ENCODE measurements around the gene ARFGAP1.
"Not testable (repeated sequence)": the region's sequence is repeated elsewhere in the genome, so short reads cannot be mapped to it uniquely, and the experiment has no call there.

ARFGAP1 gene

DNA sequence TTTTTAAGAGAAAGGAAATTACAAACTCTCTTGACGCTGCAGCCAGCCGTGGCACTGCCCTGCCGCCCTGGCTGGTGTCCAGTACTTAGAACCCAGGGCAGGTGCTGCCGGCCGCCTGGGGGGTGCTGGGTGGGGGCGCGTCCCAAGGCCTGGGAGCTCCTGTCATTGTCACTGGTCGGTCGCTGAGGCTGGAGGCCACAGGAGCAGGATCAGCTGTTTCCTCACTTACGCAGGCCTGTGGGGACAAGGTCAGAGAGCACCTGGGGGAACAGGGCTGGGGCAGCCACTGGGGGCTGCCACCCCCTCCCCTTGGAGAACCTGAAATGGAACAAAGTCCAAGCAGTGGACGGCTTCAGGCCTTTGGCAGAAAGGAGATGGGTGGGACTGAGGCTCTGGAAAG, 31.3 kb upstream of the ARFGAP1 start:
- DNase-seq (ENCODE audit: low spot score), result no peak

DNA sequence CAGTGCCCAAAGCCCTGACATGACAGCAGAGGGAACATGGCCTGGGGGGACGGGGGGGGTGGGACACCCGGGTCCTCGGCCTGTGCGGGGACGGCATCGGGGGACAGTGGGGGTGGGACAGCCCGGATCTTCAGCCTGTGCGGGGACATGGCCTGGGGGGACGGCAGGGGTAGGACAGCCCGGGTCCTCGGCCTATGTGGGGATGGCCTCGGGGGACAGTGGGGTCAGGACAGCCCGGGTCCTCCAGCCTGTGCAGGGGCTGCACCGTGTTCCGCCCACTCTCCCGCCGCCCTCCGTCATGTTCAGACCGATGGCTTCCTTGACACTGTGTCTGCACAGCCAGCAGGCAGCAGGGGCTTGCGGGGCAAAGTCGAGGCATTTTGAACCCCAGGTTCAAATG, 29.9 kb upstream of the ARFGAP1 start:
- DNase-seq (ENCODE audit: low spot score), result no peak

DNA sequence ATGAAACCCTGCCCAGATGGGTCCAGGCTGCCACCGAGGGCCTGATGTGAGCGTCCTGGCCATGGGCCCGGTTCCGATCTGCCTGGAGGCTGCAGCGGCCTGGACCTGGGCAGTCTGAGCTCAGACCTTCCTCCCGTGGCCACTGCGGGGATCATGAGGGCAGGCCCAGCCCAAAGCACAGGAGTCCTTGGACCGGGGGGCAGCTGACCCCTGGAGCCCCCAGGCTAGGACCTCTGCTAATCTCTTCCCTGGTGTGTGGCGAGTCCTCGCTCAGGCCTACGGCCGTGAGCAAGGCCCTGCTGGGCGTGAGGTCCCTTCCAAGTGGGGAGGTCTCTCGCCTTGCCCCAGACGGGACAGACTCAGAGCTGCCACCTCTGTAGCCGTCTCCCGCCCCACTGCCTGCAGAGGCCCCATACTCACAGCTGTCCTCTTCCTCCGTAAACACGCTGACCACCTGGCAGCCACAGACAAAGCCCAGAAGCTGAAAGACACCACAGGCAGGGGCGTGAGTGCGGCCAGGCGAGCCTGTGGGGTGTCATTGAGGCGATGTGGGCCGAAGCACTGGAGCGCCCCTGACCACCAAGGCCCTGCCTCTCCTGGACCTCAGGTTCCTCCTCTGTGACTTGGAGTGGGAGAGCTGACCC, 28.9 kb upstream of the ARFGAP1 start:
- DNase-seq (ENCODE audit: low spot score), result no peak

GRCh38 chr20:63244468-63244867, 28.1 kb upstream of the ARFGAP1 start:
- no peak for DNase-seq (ENCODE audit: low spot score)

DNA sequence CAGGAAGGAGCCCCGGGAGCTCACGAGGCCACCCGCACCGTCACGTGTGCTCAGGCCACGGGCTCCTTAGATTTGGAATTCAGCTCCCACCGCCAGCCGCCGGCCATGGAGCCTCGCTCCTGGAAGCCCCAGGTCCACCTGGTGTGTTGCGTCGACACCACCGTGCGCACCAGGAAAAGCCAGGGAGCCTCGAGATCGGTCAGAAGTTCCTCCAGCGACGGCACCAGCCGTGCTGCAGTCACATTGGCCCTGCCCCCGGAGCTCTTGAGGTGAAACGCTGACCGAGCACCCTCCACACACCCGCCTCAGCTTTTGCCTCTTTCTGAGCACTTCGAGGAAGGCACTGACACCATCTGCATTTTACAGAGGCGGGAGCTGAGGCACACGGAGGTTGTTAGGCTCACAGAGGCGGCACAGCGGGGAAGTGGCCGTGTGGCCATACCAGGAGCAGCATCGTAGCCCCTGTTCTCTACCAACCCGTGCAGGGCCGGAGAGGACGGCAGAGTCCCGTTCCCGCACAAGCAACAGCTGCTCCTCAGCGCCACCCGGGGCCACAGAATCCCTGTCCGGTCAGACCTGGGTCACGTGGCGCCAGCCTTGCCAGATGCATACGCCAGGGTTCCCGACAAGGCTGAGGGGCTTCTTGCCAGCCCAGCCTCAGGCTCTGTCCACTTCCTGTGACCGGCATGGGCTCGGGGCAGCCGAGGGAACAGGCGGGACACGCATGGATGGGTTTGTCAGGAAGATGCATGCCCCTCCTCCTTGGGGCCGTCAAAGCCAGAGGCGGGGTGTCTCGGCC, 25.9 kb upstream of the ARFGAP1 start:
- DNase-seq (ENCODE audit: low spot score), result no peak

DNA sequence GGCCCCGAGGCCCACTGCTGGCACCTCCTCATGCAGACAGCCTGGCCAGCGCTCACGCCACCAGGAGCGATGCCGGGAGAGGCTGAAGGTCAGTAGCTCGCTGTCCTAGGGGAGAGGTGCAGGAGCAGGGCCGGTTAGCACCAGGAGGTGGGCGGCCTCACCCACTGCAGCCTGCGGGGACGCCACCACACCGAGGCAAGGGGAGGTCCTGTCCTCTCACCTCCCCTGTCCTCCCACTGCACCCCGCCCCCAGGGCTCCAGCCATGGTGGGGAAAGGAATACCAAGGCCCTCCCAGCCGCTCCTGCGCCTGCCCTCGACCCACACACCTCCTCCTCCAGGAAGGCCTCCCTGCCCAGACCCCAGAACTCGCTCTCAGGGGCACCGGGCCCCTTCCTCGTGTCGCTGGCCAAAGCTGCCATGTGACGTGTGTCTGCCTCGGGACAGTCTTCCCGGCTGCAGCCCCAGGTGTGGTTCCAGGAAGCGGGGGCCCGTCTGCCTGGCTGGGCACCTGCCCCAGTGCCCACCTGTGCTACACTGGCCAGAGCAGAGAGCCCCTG, 24.9 kb upstream of the ARFGAP1 start:
- DNase-seq (ENCODE audit: low spot score), result no peak

DNA sequence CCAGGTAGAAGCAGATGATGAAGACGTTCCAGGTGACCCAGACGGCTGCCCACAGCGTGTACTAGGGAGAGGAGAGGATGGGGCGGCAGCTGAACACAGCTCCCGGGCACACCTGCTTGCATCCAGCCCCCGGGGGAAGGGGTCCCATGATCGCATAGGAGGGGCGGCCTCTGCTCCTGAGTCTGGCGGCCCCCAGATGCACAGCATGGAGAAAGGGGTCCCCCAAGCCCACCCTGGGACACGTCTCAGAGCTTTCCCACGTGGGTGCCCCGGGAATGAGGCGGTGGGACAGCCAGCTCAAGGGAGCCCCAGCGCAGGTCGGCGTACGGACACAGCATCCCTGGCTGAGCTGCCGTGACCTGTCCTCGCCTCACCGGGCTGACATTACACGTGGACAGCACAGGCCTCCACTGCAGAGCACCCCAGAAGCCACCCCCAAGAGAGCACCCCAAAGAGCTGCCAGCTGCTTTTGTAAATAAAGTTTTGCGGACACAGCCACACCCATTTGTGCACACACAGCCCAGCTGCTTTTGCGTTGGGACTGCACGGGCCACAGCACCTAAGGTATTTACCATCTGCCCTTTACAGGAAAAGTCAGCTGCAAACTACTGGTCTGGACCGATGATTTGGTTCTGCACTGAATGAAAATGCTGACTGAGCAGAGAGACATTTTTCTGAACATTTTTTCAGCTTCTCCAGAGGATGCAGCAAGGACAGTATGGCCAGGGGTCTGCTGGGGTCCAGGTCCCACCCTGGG, 23.6 kb upstream of the ARFGAP1 start:
- no peak for DNase-seq (ENCODE audit: low spot score)

DNA sequence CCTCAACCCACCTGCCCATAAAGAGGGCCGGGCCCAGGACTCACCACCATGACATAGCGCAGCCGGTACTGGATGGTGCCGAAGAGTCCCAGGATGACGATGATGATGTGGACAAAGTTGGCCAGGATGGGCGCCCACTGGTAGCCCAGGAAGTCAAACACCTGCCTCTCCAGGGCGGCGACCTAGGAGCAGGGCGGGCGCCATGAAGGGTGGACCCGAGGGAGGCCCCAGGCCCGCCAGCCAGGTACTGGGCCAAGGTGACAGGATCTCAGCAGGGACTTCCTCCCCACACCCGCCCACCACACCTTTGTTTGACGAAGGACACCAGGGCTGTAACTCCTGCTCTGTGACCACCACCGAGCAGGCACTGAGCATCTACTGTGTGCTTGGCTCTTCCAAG, 22.7 kb upstream of the ARFGAP1 start:
- DNase-seq (ENCODE audit: low spot score), result no peak

DNA sequence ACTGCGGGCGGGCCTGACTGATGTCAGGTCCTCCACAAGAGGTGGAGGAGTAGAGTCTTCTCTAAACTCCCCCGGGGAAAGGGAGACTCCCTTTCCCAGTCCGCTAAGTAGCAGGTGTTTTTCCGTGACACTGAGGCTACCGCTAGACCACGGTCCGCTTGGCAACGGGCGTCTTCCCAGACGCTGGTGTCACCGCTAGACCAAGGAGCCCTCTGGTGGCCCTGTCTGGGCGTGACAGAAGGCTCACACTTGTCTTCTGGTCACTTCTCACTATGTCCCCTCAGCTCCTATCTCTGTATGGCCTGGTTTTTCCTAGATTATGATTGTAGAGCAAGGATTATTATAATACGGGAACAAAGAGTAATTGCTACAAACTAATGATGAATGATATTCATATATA, 21.3 kb upstream of the ARFGAP1 start:
- DNase-seq (ENCODE audit: low spot score), result not testable (repeated sequence)

- no peak for DNase-seq (ENCODE audit: low spot score)
Observed at GRCh38 chr20:63252284-63252711, 20.3 kb upstream of the ARFGAP1 start.

DNA sequence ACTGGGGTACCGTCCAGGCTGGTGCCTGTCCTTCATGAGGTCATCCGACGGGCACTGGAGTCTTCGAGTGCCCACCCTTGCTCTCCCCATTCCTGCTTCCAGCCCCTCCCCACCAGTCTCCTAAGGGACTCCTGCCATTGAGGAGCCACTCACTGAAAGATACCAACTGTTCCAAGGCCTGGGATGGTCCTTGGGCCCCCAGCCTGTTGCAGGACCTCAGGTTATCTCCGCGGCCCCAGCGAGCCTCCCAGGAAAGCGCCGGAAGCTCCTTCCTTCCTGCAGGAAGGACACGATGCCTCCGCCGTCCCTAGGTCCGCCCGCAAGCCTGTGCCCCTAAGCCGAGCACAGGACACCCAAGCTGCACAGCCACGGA, 19.6 kb upstream of the ARFGAP1 start:
- DNase-seq (ENCODE audit: low spot score), result no peak

- DNase-seq (ENCODE audit: low spot score), result peak; percentile 49
Observed at GRCh38 chr20:63253438-63254231, 19.0 kb upstream of the ARFGAP1 start.

- DNase-seq (ENCODE audit: low spot score), result no peak
Observed at GRCh38 chr20:63254232-63254605, 18.4 kb upstream of the ARFGAP1 start, which contains the start of gene NKAIN4. Gene NKAIN4 (minus strand): TSS chr20:63254463. CDS start chr20:63254450, 13 bp downstream.

DNA sequence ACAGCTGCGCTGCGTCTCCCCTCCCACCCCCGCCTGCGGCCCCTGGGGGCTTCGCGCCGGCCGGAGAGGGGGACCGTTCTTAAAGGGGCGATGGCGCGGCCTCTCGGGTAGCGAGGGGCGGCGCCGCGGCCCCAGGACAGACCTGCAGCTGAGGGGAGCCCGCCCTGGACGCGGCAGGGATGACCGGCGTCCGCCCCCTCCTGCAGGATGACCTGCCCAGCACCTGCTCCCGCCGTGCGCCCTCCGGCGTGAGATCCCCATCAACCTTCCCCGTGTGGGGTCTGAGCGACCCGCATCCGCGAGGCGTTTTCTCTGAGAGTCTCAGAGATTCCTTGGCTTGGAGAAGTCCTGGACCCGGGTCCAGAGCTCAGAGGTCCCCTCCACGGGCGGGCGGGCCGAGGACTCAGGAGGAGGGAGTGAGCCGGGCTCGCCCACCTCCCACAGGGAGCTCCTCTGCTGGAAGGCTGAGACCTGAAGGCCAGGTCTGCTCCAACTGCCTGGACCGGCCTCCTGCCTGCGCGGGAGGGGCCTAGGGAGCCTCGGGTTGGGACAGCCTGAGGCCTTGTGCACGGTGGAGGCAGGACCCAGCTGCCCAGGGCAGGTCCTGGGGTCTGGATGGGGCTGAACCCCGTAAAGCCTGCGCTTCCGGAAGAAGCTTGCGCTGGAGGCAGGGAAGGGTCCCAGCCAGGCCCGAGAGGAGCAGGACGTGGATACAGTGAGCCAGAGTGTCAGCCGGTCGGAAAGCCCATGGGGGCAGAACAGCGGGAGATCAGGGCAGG, 17.8 kb upstream of the ARFGAP1 start:
- no peak for DNase-seq (ENCODE audit: low spot score)

- no peak for DNase-seq (ENCODE audit: low spot score)
Observed at GRCh38 chr20:63255931-63256704, 16.5 kb upstream of the ARFGAP1 start.

DNA sequence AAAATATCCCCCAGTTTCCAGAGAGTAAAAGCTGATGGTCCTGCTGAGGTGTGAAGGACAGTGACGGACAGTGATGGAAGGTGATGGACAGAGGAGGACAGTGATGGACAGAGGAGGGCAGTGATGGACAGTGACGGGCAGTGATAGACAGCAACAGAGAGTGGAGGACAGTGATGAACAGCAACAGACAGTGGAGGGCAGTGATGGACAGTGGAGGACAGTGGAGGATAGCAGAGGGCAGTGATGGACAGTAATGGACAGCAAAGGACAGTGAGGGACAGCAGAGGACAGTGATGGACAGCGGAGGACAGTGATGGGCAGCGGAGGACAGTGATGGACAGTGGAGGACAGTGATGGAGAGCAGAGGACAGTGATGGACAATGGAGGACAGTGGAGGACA, 15.7 kb upstream of the ARFGAP1 start:
- no peak for DNase-seq (ENCODE audit: low spot score)

DNA sequence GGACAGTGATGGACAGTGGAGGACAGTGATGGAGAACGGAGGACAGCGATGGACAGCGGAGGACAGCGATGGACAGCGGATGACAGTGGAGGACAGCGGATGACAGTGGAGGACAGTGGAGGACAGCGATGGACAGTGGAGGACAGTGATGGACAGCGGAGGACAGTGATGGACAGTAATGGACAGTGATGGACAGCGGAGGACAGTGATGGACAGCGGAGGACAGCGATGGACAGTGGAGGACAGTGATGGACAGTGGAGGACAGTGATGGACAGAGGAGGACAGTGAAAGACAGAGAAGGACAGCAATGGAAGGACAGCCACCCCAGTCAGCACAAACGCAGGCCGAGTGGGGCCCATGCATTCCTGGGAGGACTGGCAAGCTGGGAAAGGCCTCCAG, 15.0 kb upstream of the ARFGAP1 start:
- no peak for DNase-seq (ENCODE audit: low spot score)

GRCh38 chr20:63258781-63259180, 13.8 kb upstream of the ARFGAP1 start:
- DNase-seq (ENCODE audit: low spot score), result no peak

DNA sequence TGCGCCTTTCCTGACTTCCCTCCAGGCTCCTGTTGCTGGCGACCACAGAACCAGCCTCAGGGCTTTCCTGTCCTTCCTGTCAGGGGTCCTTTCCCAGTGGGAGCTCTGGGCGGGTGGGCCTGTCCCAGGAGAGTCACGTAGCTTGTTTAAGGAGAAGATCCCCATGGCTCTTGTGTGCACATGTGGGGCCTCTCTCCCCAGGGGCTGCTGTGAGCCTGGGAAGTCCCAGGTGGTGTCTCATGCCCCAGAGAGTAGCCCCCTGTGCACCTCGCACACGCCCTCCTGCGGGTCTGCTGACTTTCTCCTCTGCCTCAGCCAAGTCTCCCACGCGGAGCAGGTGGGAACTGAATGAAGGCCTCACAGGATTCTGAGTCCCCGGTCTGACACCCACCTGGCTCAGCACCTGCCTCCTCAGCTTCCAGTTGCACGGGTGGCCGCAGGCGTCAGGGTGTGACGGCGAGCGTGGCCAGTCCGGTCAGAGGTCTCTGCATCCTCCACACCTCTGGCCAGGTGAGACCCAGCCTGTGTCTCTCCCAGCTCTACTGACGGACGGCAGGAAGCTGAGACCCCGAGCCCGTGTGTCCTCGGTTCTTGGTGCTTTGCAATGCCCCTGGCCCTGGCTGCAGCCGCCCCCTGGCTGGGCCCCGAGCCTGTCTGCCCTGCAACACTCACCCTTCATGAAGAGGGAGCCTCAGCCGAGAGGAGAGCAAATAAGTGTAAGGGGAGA, 12.7 kb upstream of the ARFGAP1 start:
- no peak for DNase-seq (ENCODE audit: low spot score)

GRCh38 chr20:63260521-63260920, 12.1 kb upstream of the ARFGAP1 start:
- DNase-seq (ENCODE audit: low spot score), result no peak

Data from AG08396 (cell line).